ENCODE results near the gene IRS1.

Gene IRS1

DNA sequence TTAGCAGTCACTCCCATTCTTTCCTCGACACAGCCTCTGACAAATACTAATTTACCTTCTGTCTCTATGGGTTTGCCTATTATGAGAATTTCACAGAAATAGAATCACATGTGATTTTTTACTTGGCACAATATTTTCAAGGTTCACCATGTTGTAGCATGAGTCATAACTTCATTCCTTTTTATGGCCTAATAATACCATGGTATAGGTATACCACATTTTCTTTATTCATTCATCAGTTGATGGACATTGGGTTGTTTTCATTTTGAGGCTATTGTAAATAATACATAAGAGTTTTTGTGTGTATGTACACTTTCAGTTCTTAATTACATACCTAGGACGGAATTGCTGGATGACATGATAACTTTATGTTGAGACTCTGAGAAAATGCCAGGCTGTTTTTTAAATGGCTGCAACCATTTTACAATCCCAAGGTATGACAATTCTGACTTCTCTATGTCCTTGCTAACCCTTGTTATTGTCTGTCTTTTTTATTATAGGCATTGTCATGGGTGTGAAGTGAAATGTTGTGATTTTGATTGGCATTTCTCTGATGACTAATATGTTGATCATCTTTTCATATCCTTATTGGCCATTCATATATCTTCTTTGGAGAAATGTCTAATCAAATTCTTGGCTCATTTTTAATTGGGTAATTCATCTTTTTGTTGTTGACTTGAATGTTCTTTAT is 87.9 kb downstream of the IRS1 start:
- TF ChIP-seq EZH2phosphoT487 (conservative IDR thresholded peaks at IDR 0.05; ENCODE audit: low read length): no peak
- TF ChIP-seq, protein P1, sequence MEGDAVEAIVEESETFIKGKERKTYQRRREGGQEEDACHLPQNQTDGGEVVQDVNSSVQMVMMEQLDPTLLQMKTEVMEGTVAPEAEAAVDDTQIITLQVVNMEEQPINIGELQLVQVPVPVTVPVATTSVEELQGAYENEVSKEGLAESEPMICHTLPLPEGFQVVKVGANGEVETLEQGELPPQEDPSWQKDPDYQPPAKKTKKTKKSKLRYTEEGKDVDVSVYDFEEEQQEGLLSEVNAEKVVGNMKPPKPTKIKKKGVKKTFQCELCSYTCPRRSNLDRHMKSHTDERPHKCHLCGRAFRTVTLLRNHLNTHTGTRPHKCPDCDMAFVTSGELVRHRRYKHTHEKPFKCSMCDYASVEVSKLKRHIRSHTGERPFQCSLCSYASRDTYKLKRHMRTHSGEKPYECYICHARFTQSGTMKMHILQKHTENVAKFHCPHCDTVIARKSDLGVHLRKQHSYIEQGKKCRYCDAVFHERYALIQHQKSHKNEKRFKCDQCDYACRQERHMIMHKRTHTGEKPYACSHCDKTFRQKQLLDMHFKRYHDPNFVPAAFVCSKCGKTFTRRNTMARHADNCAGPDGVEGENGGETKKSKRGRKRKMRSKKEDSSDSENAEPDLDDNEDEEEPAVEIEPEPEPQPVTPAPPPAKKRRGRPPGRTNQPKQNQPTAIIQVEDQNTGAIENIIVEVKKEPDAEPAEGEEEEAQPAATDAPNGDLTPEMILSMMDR (IDR thresholded peaks at IDR 0.05; ENCODE audit: insufficient read depth, low read length, poor library complexity, severe bottlenecking): no peak
- Histone ChIP-seq H3K27me3 (ENCODE audit: low read length) (no peaks in the 10 kb centered on the region), H3K79me2 (ENCODE audit: insufficient read depth, low read length) (no peaks in the 10 kb centered on the region), H3F3A (ENCODE audit: insufficient read depth) (0 out of 2 replicates have a peak, but pooled peaks cover 3% of the 10 kb centered on the region), H3K9me2 (replicated peaks; ENCODE audit: insufficient read depth, low read length) (no peaks in the 10 kb centered on the region), H3K9ac (ENCODE audit: low read length) (no peak overlapping the region), H2AFZ (ENCODE audit: low read depth, low read length, severe bottlenecking) (no peak overlapping the region), H4K20me1 (ENCODE audit: low read depth, low read length) (no peaks in the 10 kb centered on the region), H3K36me3 (ENCODE audit: low read length) (no peaks in the 10 kb centered on the region), H3K4me3 (ENCODE audit: insufficient read depth, low read length, poor library complexity, severe bottlenecking) (no peak overlapping the region), H3K27ac (ENCODE audit: low read depth, low read length) (no peak overlapping the region), H3K9me3 (ENCODE audit: insufficient read depth, low read length) (no peaks in the 10 kb centered on the region), H3K4me2 (ENCODE audit: low read depth, low read length, poor library complexity, severe bottlenecking) (no peak overlapping the region)

DNA sequence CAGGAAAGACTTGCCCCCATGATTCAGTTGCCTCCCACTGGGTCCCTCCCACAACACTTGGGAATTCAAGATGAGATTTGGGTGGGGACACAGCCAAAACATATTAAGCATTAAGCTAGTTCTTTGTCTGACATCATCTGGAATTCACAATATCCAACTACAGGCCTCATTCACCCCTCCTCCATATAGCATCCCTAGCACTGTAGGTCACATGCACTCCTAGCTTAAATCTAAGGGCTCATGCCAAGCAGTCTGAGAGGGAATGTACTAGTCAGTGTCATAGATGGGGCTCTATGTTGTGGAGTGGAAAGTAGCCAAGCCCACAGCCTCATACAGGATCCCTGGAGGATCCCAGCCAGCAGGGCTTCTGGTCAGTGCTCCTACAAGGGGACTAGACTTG is 92.1 kb downstream of the IRS1 start:
- H3K9me2 ChIP-seq (replicated peaks; ENCODE audit: insufficient read depth, low read length): no peaks in the 10 kb centered on the region
- H3K4me2 ChIP-seq (ENCODE audit: low read depth, low read length, poor library complexity, severe bottlenecking): no peak overlapping the region
- no peaks in the 10 kb centered on the region for H4K20me1 ChIP-seq (ENCODE audit: low read depth, low read length)
- no peaks in the 10 kb centered on the region for H3F3A ChIP-seq (ENCODE audit: insufficient read depth)
- H3K9me3 ChIP-seq (ENCODE audit: insufficient read depth, low read length): no peaks in the 10 kb centered on the region
- H3K4me3 ChIP-seq (ENCODE audit: insufficient read depth, low read length, poor library complexity, severe bottlenecking): no peak overlapping the region
- no peak overlapping the region for H3K27ac ChIP-seq (ENCODE audit: low read depth, low read length)
- no peaks in the 10 kb centered on the region for H3K79me2 ChIP-seq (ENCODE audit: insufficient read depth, low read length)
- no peak overlapping the region for H3K9ac ChIP-seq (ENCODE audit: low read length)
- TF ChIP-seq EZH2phosphoT487 (conservative IDR thresholded peaks at IDR 0.05; ENCODE audit: low read length): no peak
- TF ChIP-seq, protein P1 (IDR thresholded peaks at IDR 0.05; ENCODE audit: insufficient read depth, low read length, poor library complexity, severe bottlenecking): no peak
- no peak overlapping the region for H2AFZ ChIP-seq (ENCODE audit: low read depth, low read length, severe bottlenecking)
- no peaks in the 10 kb centered on the region for H3K27me3 ChIP-seq (ENCODE audit: low read length)
- H3K36me3 ChIP-seq (ENCODE audit: low read length): no peaks in the 10 kb centered on the region

- H3K9me3 ChIP-seq (ENCODE audit: insufficient read depth, low read length): no peaks in the 10 kb centered on the region
- H2AFZ ChIP-seq (ENCODE audit: low read depth, low read length, severe bottlenecking): no peak overlapping the region
- no peak overlapping the region for H3K9ac ChIP-seq (ENCODE audit: low read length)
- H3K27me3 ChIP-seq (ENCODE audit: low read length): no peaks in the 10 kb centered on the region
- H3K27ac ChIP-seq (ENCODE audit: low read depth, low read length): no peak overlapping the region
- H3K4me3 ChIP-seq (ENCODE audit: insufficient read depth, low read length, poor library complexity, severe bottlenecking): no peak overlapping the region
- H3K36me3 ChIP-seq (ENCODE audit: low read length): no peaks in the 10 kb centered on the region
- no peak overlapping the region for H3K4me2 ChIP-seq (ENCODE audit: low read depth, low read length, poor library complexity, severe bottlenecking)
- H3K79me2 ChIP-seq (ENCODE audit: insufficient read depth, low read length): no peaks in the 10 kb centered on the region
- TF ChIP-seq, protein P1 (IDR thresholded peaks at IDR 0.05; ENCODE audit: insufficient read depth, low read length, poor library complexity, severe bottlenecking): no peak
- no peak for TF ChIP-seq EZH2phosphoT487 (conservative IDR thresholded peaks at IDR 0.05; ENCODE audit: low read length)
- H3F3A ChIP-seq (ENCODE audit: insufficient read depth): no peaks in the 10 kb centered on the region
- H3K9me2 ChIP-seq (replicated peaks; ENCODE audit: insufficient read depth, low read length): no peaks in the 10 kb centered on the region
- no peaks in the 10 kb centered on the region for H4K20me1 ChIP-seq (ENCODE audit: low read depth, low read length)
These were observed 93.7 kb downstream of the IRS1 start for GRCh38 chr2:226705965-226706364.

All from SU-DHL-6 (cell line).